Activated CD4-positive, alpha-beta T cell treated with anti-CD3 and anti-CD28 coated beads, Interleukin-2, amount 10 ng/mL, durations not matched to agents 7 days and 5 days (primary cell): ENCODE data around the gene LAMC2. TPM values are rescaled to one million over a fixed set of nuclear protein-coding genes. Genes with fewer than 3 reads are reported as not detected.
"Not testable (repeated sequence)": the region's sequence is repeated elsewhere in the genome, so short reads cannot be mapped to it uniquely, and the experiment has no call there.

ENCODE experiments used
- CTCF ChIA-PET: fragments of 350-600 bp; sonication (Branson Sonifier 250); formaldehyde crosslinking; loops from one replicate; lab custom pipeline; 2021; ENCODE audit warnings: antibody characterized with exemption; lab: Charles Lee
- POLR2A ChIA-PET: fragments of 350-600 bp; sonication (Branson Sonifier 250); formaldehyde crosslinking; loops from one replicate; lab custom pipeline; 2021; ENCODE audit warnings: antibody characterized with exemption; lab: Charles Lee
- DNase-seq: peaks from one replicate; pipeline ENCODE4 v3.0.0-alpha.2; 2020
- H3K27ac Mint-ChIP-seq: one replicate; pipeline ENCODE4 v1.8.0; 2021; ENCODE audit warnings: mild to moderate bottlenecking, moderate library complexity, mixed read lengths
- H3K27me3 Mint-ChIP-seq: one replicate; pipeline ENCODE4 v1.8.0; 2021; ENCODE audit warnings: mixed read lengths
- H3K36me3 Mint-ChIP-seq: one replicate; pipeline ENCODE4 v1.8.0; 2021; ENCODE audit warnings: low read depth, mixed read lengths
- H3K4me1 Mint-ChIP-seq: one replicate; pipeline ENCODE4 v1.8.0; 2021; ENCODE audit warnings: mixed read lengths
- H3K4me3 Mint-ChIP-seq: one replicate; pipeline ENCODE4 v1.8.0; 2021; ENCODE audit warnings: mild to moderate bottlenecking, moderate library complexity, mixed read lengths
- H3K9me3 Mint-ChIP-seq: one replicate; pipeline ENCODE4 v1.8.0; 2021; ENCODE audit warnings: mixed read lengths
- total RNA-seq, 2 experiments: library from RNA; stranded (reverse); gene quantifications; one replicate each; pipeline ENCODE4 v1.2.3, GENCODE V29; 2021

Gene LAMC2
- under 1 TPM; 0.04 to 0.05 TPM for total RNA-seq

- Mint-ChIP-seq H3K27ac (no peak within 1 kb of the TSS), H3K27me3 (peaks cover 48% of the 10 kb centered on the region), H3K36me3 (no peaks in the 10 kb centered on the region), H3K9me3 (no peaks in the 10 kb centered on the region), H3K4me1 (peaks cover 12% of the 10 kb centered on the region), H3K4me3 (no peak within 1 kb of the TSS)
- ChIA-PET CTCF (interaction anchor here (0.6 kb wide), 1 partner anchor 15 kb away, joined by 3 read pairs; no protein-coding TSS in a partner anchor), POLR2A (no interaction called here)
- DNase-seq: no peak
Measured at GRCh38 chr1:183185941-183186490, at the start of gene LAMC2. LAMC2 (plus strand) TSS chr1:183186264; CDS start chr1:183186353, 89 bp downstream.

- ChIA-PET POLR2A (no interaction called here), CTCF (no interaction called here)
Measured at GRCh38 chr1:183137782-183138181, 48.3 kb upstream of the LAMC2 start.

GRCh38 chr1:183138301-183138700 is 47.8 kb upstream of the LAMC2 start:
- POLR2A ChIA-PET: no interaction called here
- Mint-ChIP-seq H3K27ac (no peak overlapping the region), H3K9me3 (no peaks in the 10 kb centered on the region), H3K4me3 (no peak overlapping the region), H3K36me3 (no peaks in the 10 kb centered on the region), H3K4me1 (no peaks in the 10 kb centered on the region), H3K27me3 (peaks cover 10% of the 10 kb centered on the region)
- CTCF ChIA-PET: no interaction called here
- no peak for DNase-seq

More at GRCh38 chr1:183137782-183138181, 48.3 kb upstream of the LAMC2 start:
- Mint-ChIP-seq H3K27ac (no peak overlapping the region), H3K27me3 (peaks cover 10% of the 10 kb centered on the region), H3K9me3 (no peaks in the 10 kb centered on the region), H3K4me1 (no peaks in the 10 kb centered on the region), H3K36me3 (no peaks in the 10 kb centered on the region), H3K4me3 (no peak overlapping the region)
- no peak for DNase-seq

- no peaks in the 10 kb centered on the region for H3K36me3 Mint-ChIP-seq
- H3K4me1 Mint-ChIP-seq: no peaks in the 10 kb centered on the region
- no peak overlapping the region for H3K27ac Mint-ChIP-seq
- H3K4me3 Mint-ChIP-seq: no peak overlapping the region
- ChIA-PET POLR2A (interaction anchor here (0.6 kb wide), 1 partner anchor 8 kb away, joined by 3 read pairs; no protein-coding TSS in a partner anchor), CTCF (no interaction called here)
- H3K9me3 Mint-ChIP-seq: no peaks in the 10 kb centered on the region
- peaks cover 19% of the 10 kb centered on the region for H3K27me3 Mint-ChIP-seq
- no peak for DNase-seq
Measured at GRCh38 chr1:183139281-183139942, 46.7 kb upstream of the LAMC2 start.

- H3K4me3 Mint-ChIP-seq: no peak overlapping the region
- CTCF ChIA-PET: no interaction called here
- POLR2A ChIA-PET: no interaction called here
- no peaks in the 10 kb centered on the region for H3K4me1 Mint-ChIP-seq
- peaks cover 23% of the 10 kb centered on the region for H3K27me3 Mint-ChIP-seq
- no peak overlapping the region for H3K27ac Mint-ChIP-seq
- DNase-seq: no peak
- H3K36me3 Mint-ChIP-seq: no peaks in the 10 kb centered on the region
- H3K9me3 Mint-ChIP-seq: no peaks in the 10 kb centered on the region
Measured at GRCh38 chr1:183140633-183141032, 45.4 kb upstream of the LAMC2 start.

- DNase-seq: no peak
- POLR2A ChIA-PET: no interaction called here
- Mint-ChIP-seq H3K27ac (no peak overlapping the region), H3K36me3 (no peaks in the 10 kb centered on the region), H3K27me3 (peaks cover 23% of the 10 kb centered on the region), H3K9me3 (no peaks in the 10 kb centered on the region), H3K4me3 (no peak overlapping the region), H3K4me1 (no peaks in the 10 kb centered on the region)
- CTCF ChIA-PET: no interaction called here
Measured at GRCh38 chr1:183142171-183142570, 43.9 kb upstream of the LAMC2 start.

- H3K27ac Mint-ChIP-seq: no peak overlapping the region
- H3K36me3 Mint-ChIP-seq: no peaks in the 10 kb centered on the region
- ChIA-PET POLR2A (no interaction called here), CTCF (interaction anchor here (0.6 kb wide), 1 partner anchor 238 kb away, joined by 3 read pairs; no protein-coding TSS in a partner anchor)
- peaks cover 16% of the 10 kb centered on the region for H3K27me3 Mint-ChIP-seq
- no peaks in the 10 kb centered on the region for H3K9me3 Mint-ChIP-seq
- DNase-seq: no peak
- H3K4me3 Mint-ChIP-seq: no peak overlapping the region
- no peaks in the 10 kb centered on the region for H3K4me1 Mint-ChIP-seq
Measured at GRCh38 chr1:183143576-183144315, 42.3 kb upstream of the LAMC2 start.

GRCh38 chr1:183144752-183145151 is 41.3 kb upstream of the LAMC2 start:
- ChIA-PET POLR2A (no interaction called here), CTCF (interaction anchor here (1.0 kb wide), 1 partner anchor 45 kb away, joined by 3 read pairs; no protein-coding TSS in a partner anchor)

GRCh38 chr1:183147735-183148134 is 38.3 kb upstream of the LAMC2 start:
- Mint-ChIP-seq H3K9me3 (no peaks in the 10 kb centered on the region), H3K4me3 (no peak overlapping the region), H3K27ac (no peak overlapping the region), H3K4me1 (no peaks in the 10 kb centered on the region), H3K27me3 (peaks cover 13% of the 10 kb centered on the region), H3K36me3 (no peaks in the 10 kb centered on the region)
- no peak for DNase-seq
- ChIA-PET CTCF (no interaction called here), POLR2A (no interaction called here)

More at GRCh38 chr1:183144752-183145151, 41.3 kb upstream of the LAMC2 start:
- DNase-seq: no peak
- Mint-ChIP-seq H3K9me3 (no peaks in the 10 kb centered on the region), H3K27me3 (peaks cover 16% of the 10 kb centered on the region), H3K36me3 (no peaks in the 10 kb centered on the region), H3K4me1 (no peaks in the 10 kb centered on the region), H3K27ac (no peak overlapping the region), H3K4me3 (no peak overlapping the region)

GRCh38 chr1:183148599-183148998 is 37.5 kb upstream of the LAMC2 start:
- H3K27ac Mint-ChIP-seq: no peak overlapping the region
- no peak overlapping the region for H3K4me3 Mint-ChIP-seq
- H3K36me3 Mint-ChIP-seq: no peaks in the 10 kb centered on the region
- peaks cover 10% of the 10 kb centered on the region for H3K27me3 Mint-ChIP-seq
- no peak for DNase-seq
- no peaks in the 10 kb centered on the region for H3K4me1 Mint-ChIP-seq
- H3K9me3 Mint-ChIP-seq: no peaks in the 10 kb centered on the region
- POLR2A ChIA-PET: no interaction called here
- CTCF ChIA-PET: interaction anchor here (0.7 kb wide), 1 partner anchor 59 kb away, joined by 4 read pairs; no protein-coding TSS in a partner anchor

GRCh38 chr1:183149273-183149672 is 36.8 kb upstream of the LAMC2 start:
- Mint-ChIP-seq H3K36me3 (no peaks in the 10 kb centered on the region), H3K4me1 (no peaks in the 10 kb centered on the region), H3K9me3 (no peaks in the 10 kb centered on the region), H3K27me3 (peaks cover 9% of the 10 kb centered on the region), H3K4me3 (no peak overlapping the region), H3K27ac (no peak overlapping the region)
- DNase-seq: no peak
- CTCF ChIA-PET: interaction anchor here (0.7 kb wide), 1 partner anchor 59 kb away, joined by 4 read pairs; no protein-coding TSS in a partner anchor
- POLR2A ChIA-PET: no interaction called here

- H3K4me1 Mint-ChIP-seq, H3K36me3 Mint-ChIP-seq, POLR2A ChIA-PET, CTCF ChIA-PET, H3K27me3 Mint-ChIP-seq, H3K27ac Mint-ChIP-seq, H3K4me3 Mint-ChIP-seq, H3K9me3 Mint-ChIP-seq, DNase-seq: not testable (repeated sequence)
Measured at GRCh38 chr1:183150032-183150431, 36.0 kb upstream of the LAMC2 start.

GRCh38 chr1:183150445-183150844 is 35.6 kb upstream of the LAMC2 start:
- Mint-ChIP-seq H3K9me3 (no peaks in the 10 kb centered on the region), H3K4me3 (no peak overlapping the region), H3K4me1 (no peaks in the 10 kb centered on the region), H3K27me3 (peaks cover 4% of the 10 kb centered on the region), H3K27ac (no peak overlapping the region), H3K36me3 (no peaks in the 10 kb centered on the region)
- POLR2A ChIA-PET: no interaction called here
- no peak for DNase-seq
- CTCF ChIA-PET: no interaction called here
